ENCODE data around the gene BGLAP.

Gene BGLAP

GRCh38 chr1:156229809-156230472 is 12.0 kb upstream of the BGLAP start:
- TF ChIP-seq ZNF416 (tag by site-specific recombination; IDR thresholded peaks at IDR 0.05), result no peak
- H3K36me3 ChIP-seq (ENCODE audit: control insufficient read depth in 2 of 2, insufficient read depth in 1 of 2, low read length in 2 of 2), result peaks cover 8 to 18% of the 10 kb centered on the region in 2 experiments; a peak in 2 of 3 replicates
- POLR2A ChIA-PET, result interaction anchor here (1.0 to 1.7 kb wide), 2 partner anchors 17 to 81 kb away, joined by 3 to 4 read pairs; partner anchors contain the start of gene PMF1

GRCh38 chr1:156230473-156230837 is 11.5 kb upstream of the BGLAP start:
- ChIA-PET POLR2A (interaction anchor here (1.0 to 1.7 kb wide), 2 partner anchors 18 to 81 kb away, joined by 3 to 4 read pairs; partner anchors contain the start of gene PMF1), CTCF (interaction anchor here (8.7 kb wide), 1 partner anchor 85 kb away, joined by 210 read pairs; no protein-coding TSS in a partner anchor)
- no peak overlapping the region for H3K27ac ChIP-seq (ENCODE audit: extremely low read depth, low read depth, low read length)
- no peaks in the 10 kb centered on the region for H3K4me1 ChIP-seq (ENCODE audit: control insufficient read depth, insufficient read depth, low read length)
- no peaks in the 10 kb centered on the region for H3K9me3 ChIP-seq (ENCODE audit: control insufficient read depth, insufficient read depth, low read depth, low read length)
- H3K4me3 ChIP-seq (ENCODE audit: low read depth, low read length), result no peak overlapping the region
- no peak for TF ChIP-seq ZNF600 (tag by site-specific recombination; IDR thresholded peaks at IDR 0.05)
- H3K36me3 ChIP-seq (ENCODE audit: control insufficient read depth in 2 of 2, insufficient read depth in 1 of 2, low read length in 2 of 2), result peaks cover 8 to 18% of the 10 kb centered on the region in 2 experiments; a peak in 2 of 3 replicates

More at GRCh38 chr1:156229809-156230472, 12.0 kb upstream of the BGLAP start:
- Histone ChIP-seq H3K27ac (ENCODE audit: extremely low read depth, low read depth, low read length) (no peak overlapping the region), H3K4me3 (ENCODE audit: low read depth, low read length) (no peak overlapping the region), H3K4me1 (ENCODE audit: control insufficient read depth, insufficient read depth, low read length) (no peaks in the 10 kb centered on the region), H3K9me3 (ENCODE audit: control insufficient read depth, insufficient read depth, low read depth, low read length) (no peaks in the 10 kb centered on the region)
- CTCF ChIA-PET, result interaction anchor here (8.7 kb wide), 1 partner anchor 84 kb away, joined by 210 read pairs; no protein-coding TSS in a partner anchor

DNA sequence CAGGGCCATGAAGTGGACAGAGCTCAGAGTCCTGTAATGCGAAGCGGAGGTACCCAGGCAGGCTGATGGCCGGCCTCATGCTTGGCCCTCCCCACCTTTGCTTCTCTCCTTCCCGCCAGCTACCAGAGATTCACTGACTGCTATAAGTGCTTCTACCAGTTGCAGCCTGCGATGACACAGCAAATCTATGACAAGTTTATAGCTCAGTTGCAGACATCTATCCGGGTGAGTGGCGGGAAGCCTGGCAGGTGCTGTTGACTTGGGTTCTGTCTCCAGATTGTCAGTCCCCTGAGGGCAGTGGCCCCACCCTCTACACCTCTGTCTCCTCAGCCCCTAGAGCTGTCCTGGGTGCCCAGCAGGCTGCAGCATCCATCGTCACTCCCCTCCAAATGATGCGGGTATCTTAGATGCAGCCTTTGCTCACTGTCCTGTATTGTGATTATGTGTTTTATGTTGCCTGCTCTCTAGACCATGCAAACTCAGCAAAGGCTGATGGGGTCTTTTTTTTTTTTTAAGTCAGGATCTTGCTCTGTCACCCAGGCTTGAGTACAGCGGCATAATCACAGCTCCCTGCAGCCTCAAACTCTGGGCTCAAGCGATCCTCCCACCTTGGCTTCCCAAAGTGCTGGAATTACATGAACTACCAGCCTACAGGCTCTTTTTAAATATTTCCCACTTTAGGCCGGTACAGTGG is 9.6 kb upstream of the BGLAP start:
- ChIA-PET POLR2A (interaction anchor here (0.5 to 2.5 kb wide), 5 partner anchors 15 to 92 kb away, joined by 3 to 13 read pairs (median 4); partner anchors contain the start of genes PMF1 and SMG5), CTCF (interaction anchor here (0.7 to 2.0 kb wide), 7 partner anchors 17 to 136 kb away, joined by 3 to 11 read pairs (median 4); no protein-coding TSS in a partner anchor)
- Histone ChIP-seq H3K4me3 (ENCODE audit: low read depth, low read length) (no peak overlapping the region), H3K36me3 (ENCODE audit: control insufficient read depth in 2 of 2, insufficient read depth in 1 of 2, low read length in 2 of 2) (peaks cover 9 to 26% of the 10 kb centered on the region in 2 experiments; a peak in 2 of 3 replicates), H3K27ac (ENCODE audit: extremely low read depth, low read depth, low read length) (no peak overlapping the region), H3K9me3 (ENCODE audit: control insufficient read depth, insufficient read depth, low read depth, low read length) (no peaks in the 10 kb centered on the region), H3K4me1 (ENCODE audit: control insufficient read depth, insufficient read depth, low read length) (no peaks in the 10 kb centered on the region)
- no peak for TF ChIP-seq MZF1 (tag by site-specific recombination; IDR thresholded peaks at IDR 0.05; ENCODE audit: borderline replicate concordance)
- no peak for TF ChIP-seq TCF7L2 (IDR thresholded peaks at IDR 0.05; ENCODE audit: borderline replicate concordance, low read depth, low read length)
- TF ChIP-seq ZSCAN5A (tag by site-specific recombination; IDR thresholded peaks at IDR 0.05), result no peak
- no peak for TF ChIP-seq ZNF211 (tag by site-specific recombination; IDR thresholded peaks at IDR 0.05; ENCODE audit: low read depth)
- no peak for TF ChIP-seq ZBTB21 (tag by site-specific recombination; IDR thresholded peaks at IDR 0.05)
- no peak for TF ChIP-seq ZNF266 (tag by site-specific recombination; IDR thresholded peaks at IDR 0.05; ENCODE audit: low read depth)
- TF ChIP-seq, protein P1, sequence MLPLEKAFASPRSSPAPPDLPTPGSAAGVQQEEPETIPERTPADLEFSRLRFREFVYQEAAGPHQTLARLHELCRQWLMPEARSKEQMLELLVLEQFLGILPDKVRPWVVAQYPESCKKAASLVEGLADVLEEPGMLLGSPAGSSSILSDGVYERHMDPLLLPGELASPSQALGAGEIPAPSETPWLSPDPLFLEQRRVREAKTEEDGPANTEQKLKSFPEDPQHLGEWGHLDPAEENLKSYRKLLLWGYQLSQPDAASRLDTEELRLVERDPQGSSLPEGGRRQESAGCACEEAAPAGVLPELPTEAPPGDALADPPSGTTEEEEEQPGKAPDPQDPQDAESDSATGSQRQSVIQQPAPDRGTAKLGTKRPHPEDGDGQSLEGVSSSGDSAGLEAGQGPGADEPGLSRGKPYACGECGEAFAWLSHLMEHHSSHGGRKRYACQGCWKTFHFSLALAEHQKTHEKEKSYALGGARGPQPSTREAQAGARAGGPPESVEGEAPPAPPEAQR (tag by site-specific recombination; IDR thresholded peaks at IDR 0.05), result no peak
- no peak for TF ChIP-seq ZNF654 (tag by site-specific recombination; IDR thresholded peaks at IDR 0.05; ENCODE audit: low read depth)
- TF ChIP-seq ZNF514 (tag by site-specific recombination; IDR thresholded peaks at IDR 0.05), result no peak
- TF ChIP-seq ZNF501 (tag by site-specific recombination; IDR thresholded peaks at IDR 0.05), result no peak
- TF ChIP-seq, protein P2, sequence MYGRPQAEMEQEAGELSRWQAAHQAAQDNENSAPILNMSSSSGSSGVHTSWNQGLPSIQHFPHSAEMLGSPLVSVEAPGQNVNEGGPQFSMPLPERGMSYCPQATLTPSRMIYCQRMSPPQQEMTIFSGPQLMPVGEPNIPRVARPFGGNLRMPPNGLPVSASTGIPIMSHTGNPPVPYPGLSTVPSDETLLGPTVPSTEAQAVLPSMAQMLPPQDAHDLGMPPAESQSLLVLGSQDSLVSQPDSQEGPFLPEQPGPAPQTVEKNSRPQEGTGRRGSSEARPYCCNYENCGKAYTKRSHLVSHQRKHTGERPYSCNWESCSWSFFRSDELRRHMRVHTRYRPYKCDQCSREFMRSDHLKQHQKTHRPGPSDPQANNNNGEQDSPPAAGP (tag by site-specific recombination; IDR thresholded peaks at IDR 0.05), result no peak
- no peak for TF ChIP-seq ZNF366 (tag by site-specific recombination; conservative IDR thresholded peaks at IDR 0.05)
- TF ChIP-seq ZNF623 (tag by site-specific recombination; IDR thresholded peaks at IDR 0.05), result no peak
- no peak for TF ChIP-seq ZNF624 (tag by site-specific recombination; IDR thresholded peaks at IDR 0.05)
- 0 out of 2 replicates have a peak, but pooled peaks have one; percentile 35 for TF ChIP-seq OSR2 (tag by site-specific recombination; IDR thresholded peaks at IDR 0.05)
- TF ChIP-seq ZNF768 (tag by site-specific recombination; IDR thresholded peaks at IDR 0.05), result no peak
- TF ChIP-seq ZNF174 (tag by site-specific recombination; IDR thresholded peaks at IDR 0.05), result no peak
- peak; percentile 73 for TF ChIP-seq SCRT2 (tag by site-specific recombination; IDR thresholded peaks at IDR 0.05)
- no peak for TF ChIP-seq RBAK (tag by site-specific recombination; IDR thresholded peaks at IDR 0.05)

All from HEK293 (cell line).